Mesenteric fat pad (tissue), 1 donor: ENCODE data around the gene COL4A4. TPM values are rescaled to one million over a fixed set of nuclear protein-coding genes. Genes with fewer than 3 reads are reported as not detected.
"Not testable (repeated sequence)": the region's sequence is repeated elsewhere in the genome, so short reads cannot be mapped to it uniquely, and the experiment has no call there.

ENCODE experiments used
- DNase-seq: peaks from one replicate; pipeline ENCODE4 v3.0.0-alpha.2; 2020; ENCODE audit warnings: low spot score
- total RNA-seq: library from RNA; stranded (reverse); fragmentation: NEBNext Ultra II Directional; extraction: Animal tissue kit (Norgen Biotek cat#: 25700); gene quantifications from one replicate; pipeline ENCODE4 v1.2.1, GENCODE V29; 2021
- donor health status: DM: yes; HTN: yes; CAD: no.

Gene COL4A4
- total RNA-seq, 1 donor from 2014 or later, result 0.45 TPM

- DNase-seq, result no peak
These were observed 46.2 kb downstream of the COL4A4 start for GRCh38 chr2:227117852-227118251.

DNA sequence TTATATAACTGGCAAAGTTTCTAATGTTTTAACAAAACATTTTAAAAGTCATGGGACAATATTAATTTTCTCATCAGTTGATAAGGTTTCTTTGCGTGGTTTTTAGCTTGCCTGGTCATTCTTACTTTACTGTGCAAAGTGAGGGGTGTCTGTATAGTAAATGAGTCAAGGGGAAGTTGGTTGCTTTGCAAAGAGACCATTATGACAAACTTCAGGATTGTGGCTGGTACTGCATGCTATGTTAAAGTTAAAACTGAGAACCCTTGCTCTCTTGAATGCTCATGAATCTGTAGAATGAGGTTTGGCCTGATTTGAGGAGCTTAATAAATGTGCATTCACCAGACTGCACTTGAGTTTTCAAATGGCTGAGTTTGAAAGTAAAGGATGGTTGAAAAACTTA lies 47.0 kb downstream of the COL4A4 start:
- no peak for DNase-seq

DNA sequence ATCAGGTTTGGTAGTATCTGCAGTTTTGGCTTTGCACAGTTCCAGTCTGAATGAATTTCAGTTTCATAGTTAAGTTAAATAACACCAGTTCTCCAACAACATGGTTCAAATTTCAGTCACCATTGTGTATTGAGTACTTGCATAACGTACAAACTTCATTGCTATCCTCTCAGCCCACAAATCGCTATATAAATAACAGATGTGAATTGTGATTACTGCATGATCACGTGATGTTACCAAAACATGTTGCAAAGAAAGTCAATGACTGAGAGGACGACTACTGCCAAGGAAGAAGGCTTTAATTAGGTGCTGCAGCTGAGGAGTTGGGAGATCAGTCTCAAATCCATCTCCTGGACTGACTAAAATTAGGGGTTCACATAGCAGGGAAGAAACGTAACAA lies 48.2 kb downstream of the COL4A4 start:
- no peak for DNase-seq

- no peak for DNase-seq
These were observed 56.9 kb downstream of the COL4A4 start for GRCh38 chr2:227106845-227107759.

DNA sequence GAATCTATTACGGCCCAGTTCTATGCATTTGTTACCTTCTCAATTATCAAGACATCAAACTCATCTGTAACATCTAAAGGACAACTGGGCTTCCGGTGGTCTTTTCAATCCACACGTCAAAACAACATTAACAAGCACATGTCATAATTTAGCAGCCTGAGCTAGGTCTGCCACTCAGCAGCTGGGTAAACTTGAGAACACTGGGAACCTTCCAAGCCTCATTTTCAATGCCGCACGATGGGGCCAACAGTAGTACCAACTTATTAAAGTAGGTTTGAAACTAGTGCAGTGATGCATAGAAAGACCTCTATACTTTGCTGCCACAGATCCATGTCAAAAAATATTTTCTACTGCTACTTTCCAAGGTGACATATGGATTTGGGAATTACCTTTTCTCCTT lies 60.4 kb downstream of the COL4A4 start:
- DNase-seq, result no peak

GRCh38 chr2:227099340-227099739 lies 64.7 kb downstream of the COL4A4 start:
- DNase-seq, result no peak

DNA sequence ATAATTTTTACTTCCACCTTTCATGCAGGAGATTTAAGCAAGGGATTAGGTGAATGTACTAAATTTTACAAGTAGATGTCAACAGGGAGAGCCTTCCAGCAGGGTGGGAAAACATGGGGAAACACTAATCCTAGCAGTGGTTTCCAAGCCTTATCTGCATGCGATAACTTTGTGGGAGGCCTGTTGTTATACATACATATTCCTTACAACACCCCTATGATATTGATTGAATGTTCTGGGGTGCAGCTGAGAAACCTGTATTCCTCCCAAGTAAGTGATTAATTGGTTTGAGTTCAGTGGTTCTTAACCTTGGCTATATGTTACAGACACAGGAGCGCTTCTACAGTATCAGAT lies 65.9 kb downstream of the COL4A4 start:
- DNase-seq, result no peak

- no peak for DNase-seq
These were observed 66.4 kb downstream of the COL4A4 start for GRCh38 chr2:227097495-227098161.

DNA sequence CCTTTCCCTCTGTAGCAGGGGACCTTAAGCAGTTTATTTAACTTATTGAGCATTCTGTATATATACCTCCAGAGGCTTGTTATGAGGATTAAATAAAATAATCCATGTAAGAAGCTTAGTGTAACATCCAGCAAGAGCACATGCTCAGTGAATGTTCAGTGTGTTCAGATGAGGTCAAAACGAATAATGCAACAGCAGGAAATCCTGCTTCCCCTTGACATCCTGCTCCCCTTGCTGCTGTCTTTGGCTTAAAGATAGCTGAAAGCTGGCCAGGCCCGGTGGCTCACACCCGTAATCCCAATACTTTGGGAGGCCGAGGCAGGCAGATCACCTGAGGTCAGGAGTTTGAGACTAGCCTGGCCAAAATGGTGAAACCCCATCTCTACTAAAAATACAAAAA lies 68.7 kb downstream of the COL4A4 start:
- DNase-seq, result no peak

DNA sequence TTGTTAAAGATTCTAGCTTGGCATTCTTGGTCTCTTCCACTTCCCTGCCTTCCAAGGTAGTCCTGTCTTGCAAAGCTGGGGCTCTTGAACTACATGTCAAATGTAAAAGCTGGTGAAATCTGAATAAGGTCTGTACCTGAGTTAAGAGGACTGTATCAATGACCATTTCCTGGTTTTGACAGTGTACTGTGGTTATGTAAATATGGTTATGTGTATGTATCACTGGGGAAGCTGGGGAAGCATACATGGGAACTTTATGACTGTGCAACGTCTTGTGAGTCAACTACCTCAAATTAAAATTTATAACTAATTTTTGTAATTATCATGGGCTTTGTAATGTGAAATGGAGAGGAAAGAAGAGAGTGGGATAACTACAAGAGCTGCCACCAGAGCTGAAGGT lies 81.7 kb downstream of the COL4A4 start:
- no peak for DNase-seq

- no peak for DNase-seq
These were observed 84.3 kb downstream of the COL4A4 start for GRCh38 chr2:227079726-227080125.

DNA sequence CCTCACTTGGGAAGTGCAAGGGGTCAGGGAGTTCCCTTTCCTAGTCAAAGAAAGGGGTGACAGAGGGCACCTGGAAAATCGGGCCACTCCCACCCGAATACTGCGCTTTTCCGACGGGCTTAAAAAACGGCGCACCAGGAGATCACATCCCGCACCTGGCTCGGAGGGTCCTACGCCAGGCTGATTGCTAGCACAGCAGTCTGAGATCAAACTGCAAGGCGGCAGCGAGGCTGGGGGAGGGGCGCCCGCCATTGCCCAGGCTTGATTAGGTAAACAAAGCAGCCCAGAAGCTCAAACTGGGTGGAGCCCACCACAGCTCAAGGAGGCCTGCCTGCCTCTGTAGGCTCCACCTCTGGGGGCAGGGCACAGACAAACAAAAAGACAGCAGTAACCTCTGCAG lies 98.9 kb downstream of the COL4A4 start:
- DNase-seq, result not testable (repeated sequence)

DNA sequence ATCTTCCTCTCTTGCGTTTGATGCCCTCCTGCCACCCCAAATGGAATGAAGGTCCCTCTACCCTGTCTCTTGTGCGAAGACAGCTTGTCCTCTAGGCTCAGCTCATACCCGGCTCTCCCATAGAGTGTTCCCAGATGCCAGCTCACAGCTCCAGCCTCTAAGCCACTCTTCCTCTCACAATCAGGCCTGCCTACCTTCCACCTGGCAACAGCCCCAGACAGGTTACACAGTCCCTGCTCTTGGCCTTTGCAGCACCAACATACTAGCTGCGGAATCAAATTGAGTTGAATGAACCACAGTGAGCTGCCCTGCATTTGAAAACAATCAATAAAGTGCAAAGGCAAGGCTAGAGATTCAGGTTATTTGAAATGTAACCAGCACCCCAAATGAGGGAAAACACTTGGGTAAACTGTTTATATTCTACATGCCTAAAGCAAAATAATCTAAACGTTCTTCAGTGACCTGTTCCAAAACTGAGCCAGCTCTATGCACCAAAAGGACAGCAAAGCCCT lies 105.1 kb downstream of the COL4A4 start:
- DNase-seq, result no peak

DNA sequence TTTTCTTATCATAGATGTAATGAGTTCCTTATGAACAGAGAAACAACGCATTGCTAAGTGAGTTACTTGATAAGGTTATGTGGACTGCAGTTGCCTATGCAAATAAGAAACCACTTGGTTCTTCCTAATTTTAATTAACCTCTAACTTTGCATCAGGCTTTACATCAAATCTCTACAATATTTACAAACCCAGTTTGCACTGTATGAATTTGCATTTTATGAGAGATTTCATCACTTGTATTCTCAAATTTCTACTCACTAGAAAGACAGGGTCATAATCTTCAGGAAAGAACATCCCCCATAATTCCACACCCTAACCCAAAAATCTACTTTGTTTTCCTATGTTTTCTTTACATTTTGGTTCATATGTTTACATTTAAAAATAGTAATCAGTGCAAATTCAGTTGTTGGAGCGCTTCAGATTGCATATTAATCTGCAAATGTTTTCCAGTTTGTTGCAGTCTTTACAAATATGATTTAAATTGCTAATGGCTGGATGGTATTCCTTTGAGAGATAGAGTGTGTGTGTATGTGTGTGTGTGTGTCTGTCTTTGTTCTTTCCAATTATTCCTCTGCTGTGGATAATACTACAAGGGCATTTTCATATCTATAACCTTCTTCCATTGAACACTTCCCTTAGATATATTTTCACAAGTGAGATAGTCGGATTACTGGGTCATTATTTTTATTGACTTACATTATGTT lies 106.1 kb downstream of the COL4A4 start:
- DNase-seq, result no peak

DNA sequence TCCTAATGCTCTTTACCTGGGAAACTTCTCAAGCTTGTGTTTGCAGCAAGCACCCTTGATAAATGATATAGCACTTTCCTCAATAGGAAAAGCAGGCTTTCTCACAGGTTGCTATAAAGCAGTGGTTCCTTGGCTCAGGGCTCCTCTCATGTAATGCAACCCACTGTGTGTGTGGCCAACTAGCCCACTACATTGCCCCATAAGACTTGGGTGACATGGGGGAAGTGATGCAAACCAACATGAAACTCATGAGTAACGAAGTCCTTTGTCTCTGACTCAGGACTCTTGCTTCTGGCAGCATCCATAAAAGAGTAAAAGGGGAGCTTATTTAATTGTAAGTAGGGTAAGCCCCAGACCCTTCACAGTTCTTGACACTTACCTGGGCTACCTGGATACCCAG lies 106.9 kb downstream of the COL4A4 start:
- no peak for DNase-seq

DNA sequence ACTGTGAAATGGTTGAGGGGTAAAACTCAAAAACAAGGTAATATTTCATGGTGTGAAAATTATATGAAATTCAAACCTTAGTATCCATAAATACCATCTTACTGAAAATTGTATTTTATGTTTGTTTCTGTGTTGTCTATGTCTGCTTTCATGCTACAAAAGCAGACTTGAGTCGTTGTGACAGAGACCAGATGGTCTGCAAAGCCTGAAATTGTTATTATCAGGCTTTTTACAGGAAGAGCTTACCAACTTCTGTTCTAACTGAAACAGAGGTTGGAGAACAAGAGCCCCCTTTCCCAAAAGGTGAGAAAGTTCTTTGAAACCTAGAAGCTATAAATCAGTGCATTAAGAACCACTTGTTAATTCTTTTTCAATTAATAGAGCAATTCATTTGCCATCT lies 110.0 kb downstream of the COL4A4 start:
- no peak for DNase-seq

GRCh38 chr2:227052879-227053278 lies 111.1 kb downstream of the COL4A4 start:
- DNase-seq, result no peak

DNA sequence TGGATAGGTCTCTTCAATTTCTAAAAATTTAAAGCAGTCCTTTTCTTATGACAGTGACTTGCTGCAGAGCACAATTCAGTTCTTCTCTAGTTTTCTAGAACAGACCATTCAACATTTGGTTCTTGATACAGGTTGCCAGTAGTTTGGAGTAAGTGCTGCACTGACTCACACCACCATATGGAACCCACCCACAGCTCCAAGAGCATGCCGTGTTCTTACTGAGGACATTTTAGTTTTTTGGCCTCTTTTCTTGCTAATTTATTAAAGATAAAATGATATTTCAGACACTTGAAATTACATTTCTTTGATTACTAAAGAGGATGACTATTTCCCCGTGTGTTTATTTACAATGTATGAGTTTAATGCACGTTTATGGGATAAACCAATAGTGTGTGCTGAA lies 120.0 kb downstream of the COL4A4 start:
- DNase-seq, result no peak

GRCh38 chr2:227038550-227039189 lies 125.3 kb downstream of the COL4A4 start:
- DNase-seq, result no peak

- DNase-seq, result no peak
These were observed 127.5 kb downstream of the COL4A4 start for GRCh38 chr2:227036527-227036926.

DNA sequence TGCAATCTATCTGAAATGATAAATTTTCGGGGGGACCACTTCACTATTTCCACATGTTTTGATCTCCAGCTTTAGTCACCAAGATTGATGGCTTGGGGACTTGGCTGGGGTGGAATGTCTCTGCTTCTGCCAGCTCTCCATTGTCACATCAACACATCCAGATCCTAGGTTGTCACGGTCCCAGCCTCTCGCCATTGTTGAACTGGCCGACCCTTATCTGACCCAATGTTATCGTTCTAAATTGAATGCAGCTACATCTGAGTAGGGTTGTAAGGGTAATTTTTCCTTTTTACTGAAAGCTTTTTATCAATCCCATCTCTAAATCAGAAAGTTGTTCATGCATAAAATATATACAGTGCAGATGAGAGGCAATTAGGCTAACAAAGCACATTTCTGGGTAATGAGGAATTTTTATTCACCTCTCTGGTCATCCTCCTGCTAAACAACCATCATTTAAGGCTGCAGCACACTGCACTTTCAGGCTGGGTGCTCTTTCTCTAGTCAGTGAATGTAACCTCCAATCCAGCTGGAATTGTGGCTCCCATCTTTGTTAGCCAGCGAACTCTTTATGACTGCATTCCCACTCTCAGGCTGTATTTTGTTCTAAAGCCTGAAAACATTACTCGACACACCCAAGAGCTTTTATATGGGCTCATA lies 128.2 kb downstream of the COL4A4 start:
- DNase-seq, result no peak
